Kidney tubule cell (primary cell): ENCODE results near the gene ATP1A4.
"Not testable (repeated sequence)": the region's sequence is repeated elsewhere in the genome, so short reads cannot be mapped to it uniquely, and the experiment has no call there.

Experiments used
- DNase-seq: peaks from one replicate; pipeline ENCODE4 v3.0.0-alpha.2; 2018; ENCODE audit warnings: low spot score

The ATP1A4 gene

GRCh38 chr1:160151303-160151702, at the start of gene ATP1A4:
TSS of gene ATP1A4 (plus strand) at chr1:160151603. CDS start at chr1:160152041, 438 bp downstream.
- no peak for DNase-seq

DNA sequence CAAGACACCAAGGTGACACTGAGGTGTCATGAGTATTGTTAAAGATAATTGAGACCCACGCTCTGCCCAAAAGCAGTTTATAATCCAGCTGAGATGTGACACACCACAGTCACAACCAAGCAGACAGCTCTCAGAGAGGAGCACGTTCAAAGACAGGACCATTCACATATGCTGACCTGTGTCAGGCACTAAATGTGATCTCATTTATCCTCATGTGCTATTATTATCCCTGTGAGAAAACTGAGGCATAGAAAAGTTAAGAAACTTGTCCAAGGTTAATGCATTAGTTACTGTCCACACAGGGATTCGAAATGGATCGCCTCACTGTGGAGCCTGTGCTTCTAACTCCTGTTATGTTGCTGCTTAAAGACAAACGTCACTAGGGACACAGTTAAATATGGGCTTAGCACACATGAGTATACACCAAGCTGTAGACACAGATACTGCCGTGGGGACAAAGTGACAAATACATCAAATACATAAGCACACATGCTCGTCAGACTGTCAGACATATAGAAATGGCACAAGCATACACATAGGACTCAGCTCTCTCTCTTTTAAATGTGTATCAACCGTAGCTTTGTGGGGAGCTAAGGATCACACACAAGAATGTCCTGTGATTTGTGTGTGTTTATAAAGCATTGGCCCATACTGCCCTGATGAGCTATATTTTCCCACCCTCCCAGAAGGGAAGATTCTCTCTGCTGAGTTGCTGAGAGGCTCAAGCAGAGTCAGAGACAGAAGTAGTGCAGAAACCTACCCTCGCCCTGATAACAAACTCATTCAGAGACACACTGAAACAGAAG, 49.5 kb upstream of the ATP1A4 start:
- DNase-seq, result no peak

DNA sequence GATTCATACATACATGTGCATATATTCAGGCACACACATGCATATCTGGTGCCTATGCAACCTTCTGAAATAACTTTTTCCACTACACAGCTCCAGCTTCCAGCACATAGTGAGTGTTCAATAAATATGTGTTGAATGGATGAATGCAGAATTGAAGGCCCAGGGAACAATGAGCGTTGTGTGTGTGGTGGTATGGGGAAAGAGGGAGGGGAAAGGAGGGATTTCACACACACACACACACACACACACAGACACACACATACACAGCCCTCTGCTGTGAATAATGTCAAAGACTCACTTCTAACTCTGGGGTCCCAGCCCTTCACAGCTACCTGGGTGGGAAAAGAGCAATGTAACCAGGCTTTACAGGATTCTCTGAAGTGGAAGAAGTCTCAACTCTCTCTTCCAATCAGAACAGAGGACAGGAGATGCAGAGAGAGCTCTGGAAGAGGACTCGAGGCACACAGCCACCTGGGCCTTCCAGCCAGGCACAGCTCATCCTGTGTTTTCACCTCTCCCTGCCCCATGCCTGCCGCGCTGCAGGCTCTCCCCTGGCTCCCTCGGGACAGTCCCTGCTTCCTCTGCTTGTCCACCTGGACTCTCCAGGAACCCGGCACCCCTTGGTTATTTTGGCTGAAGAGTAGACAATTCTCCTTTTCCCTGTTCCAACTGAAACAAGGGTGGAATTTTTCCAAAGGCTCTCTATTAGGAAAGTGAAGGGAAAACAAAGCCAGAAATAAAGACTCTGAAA, 47.6 kb upstream of the ATP1A4 start:
- DNase-seq, result no peak

DNA sequence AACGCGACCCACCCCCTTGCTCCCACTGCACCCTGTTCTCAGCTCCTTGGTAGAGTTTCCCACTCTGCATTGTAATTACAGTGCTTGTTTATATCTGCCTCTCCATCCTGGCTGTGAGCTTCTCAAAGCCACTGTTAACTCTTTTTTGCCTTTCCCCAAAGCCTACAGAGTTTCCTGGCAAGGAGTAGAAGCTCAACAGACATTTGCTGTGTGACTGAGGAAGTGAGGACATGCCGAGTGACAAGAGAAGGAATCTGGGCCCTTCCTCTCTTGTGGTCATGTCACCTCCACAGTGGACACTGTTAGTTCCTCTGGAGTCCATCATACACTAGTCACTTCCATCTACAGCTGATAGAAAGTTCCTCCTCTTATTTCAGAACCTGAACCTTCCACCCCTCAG, 46.9 kb upstream of the ATP1A4 start:
- DNase-seq, result no peak

- no peak for DNase-seq
Measured at GRCh38 chr1:160105155-160105554, 46.2 kb upstream of the ATP1A4 start.

- DNase-seq, result no peak
Measured at GRCh38 chr1:160107512-160107911, 43.9 kb upstream of the ATP1A4 start.

GRCh38 chr1:160108888-160109662, 42.3 kb upstream of the ATP1A4 start:
- peak; percentile 40 for DNase-seq

DNA sequence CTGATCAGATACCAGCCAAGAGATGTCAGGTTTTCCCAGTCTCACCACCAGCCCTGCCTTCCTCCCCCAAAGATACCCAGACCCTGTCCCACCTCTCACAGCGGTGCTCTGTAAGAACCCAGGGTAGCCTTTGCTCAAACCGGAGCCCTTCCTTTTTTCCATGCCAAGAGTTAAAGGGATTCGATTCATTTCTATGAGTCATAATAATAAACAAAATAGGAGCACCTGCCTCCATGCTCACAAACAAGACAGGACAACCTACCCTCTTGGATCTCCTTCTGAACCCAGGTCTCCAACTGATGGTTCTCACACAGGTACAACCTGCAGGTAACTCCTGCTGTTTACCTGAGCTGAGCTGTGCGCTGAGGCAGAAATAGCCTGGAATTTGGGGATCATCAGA, 41.7 kb upstream of the ATP1A4 start:
- no peak for DNase-seq

GRCh38 chr1:160111462-160111861, 39.9 kb upstream of the ATP1A4 start:
- DNase-seq, result not testable (repeated sequence)

DNA sequence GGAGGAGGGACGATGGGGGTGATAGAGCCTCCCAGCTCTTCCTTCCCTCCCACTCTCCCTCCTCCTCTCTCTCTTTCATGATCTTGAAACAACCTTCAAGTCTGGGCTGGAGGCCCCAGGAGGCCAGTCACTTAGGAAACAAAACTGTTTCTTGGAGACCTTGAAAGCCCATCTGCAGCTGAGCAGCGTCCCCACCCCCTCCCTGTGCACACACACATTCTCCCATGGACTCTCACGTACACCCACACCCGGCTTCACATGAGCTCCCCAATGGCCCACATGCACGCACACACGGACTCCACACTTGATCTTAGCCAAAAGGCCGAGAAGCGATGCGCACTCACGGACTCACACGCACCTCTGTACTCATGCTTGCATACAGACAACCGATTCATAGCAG, 39.0 kb upstream of the ATP1A4 start:
- DNase-seq, result no peak

DNA sequence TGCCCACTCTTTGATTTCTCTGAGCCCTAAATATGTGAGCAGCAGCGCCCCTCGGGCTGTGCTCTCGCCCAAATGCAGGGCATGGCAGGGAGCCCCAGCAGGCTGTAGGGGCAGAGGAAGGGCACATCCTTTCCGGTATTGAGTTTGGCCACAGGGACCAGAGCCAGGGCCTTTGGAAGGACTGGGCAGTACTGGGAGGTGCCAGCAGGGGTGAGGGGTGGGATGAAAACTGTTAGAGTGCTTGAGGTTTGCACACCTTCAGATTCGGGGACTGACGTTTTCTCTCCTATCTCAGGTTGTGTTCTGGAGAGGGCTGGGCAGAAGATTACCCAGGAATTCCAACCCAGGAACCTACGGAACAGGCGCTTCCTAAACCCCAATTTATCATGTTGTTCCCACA, 38.0 kb upstream of the ATP1A4 start:
- no peak for DNase-seq

DNA sequence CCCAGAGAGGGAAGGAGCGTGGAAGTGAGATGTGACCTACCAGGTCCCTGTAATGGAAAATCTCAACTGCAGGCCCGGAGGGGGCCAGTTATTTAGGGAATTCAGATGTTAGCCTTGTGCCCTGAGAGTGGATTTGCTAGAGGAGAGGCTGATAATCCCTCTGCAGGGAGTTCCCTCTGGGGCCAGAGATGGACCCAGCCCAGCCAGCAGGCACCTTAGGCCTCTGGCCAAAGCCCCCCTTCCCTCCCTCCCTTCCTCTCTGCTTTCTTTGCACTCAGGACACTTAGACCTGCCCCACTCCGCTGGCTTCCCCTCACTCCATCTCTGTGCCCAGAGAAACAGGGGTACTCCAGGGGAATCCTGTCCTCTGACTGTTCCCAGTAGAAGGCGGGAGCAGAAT, 37.3 kb upstream of the ATP1A4 start:
- DNase-seq, result no peak

DNA sequence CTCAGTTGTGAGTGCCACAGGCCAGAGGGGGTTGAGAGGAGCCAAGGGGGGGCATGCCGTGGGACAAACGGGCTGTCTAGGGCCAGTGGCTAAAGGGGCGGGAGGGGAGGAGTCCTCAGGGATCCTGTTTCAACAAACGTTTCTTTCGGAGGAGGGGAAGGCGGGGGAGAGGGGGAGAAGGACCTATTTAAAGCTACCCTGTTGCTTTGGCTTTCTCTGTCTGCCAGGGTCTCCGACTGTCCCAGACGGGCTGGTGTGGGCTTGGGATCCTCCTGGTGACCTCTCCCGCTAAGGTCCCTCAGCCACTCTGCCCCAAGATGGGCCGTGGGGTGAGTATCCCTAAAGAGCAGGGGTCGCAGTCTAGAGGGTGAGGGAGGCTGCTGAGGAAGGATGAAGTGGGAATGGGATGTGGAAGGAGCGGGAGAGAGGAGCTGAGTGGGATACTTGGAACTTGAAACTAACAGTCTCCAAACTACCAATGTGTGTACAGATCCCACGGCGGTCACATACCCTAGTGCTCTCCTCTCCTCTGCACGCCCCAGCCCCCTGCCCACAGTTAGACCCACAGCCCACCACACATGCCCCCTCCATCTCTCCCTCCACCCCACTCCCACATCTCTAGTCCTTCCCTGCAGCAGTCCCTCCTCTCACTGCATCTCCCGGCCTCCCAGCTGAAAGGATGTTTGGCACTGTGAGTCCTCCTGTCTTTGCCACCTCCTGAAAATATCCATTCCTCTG, 35.7 kb upstream of the ATP1A4 start, which contains the start of gene ATP1A2:
Gene ATP1A2, plus strand, starts transcription at position 215 of the 738 bp plus-strand sequence. Its CDS starts 103 bp downstream, at position 318.
- DNase-seq, result no peak

- DNase-seq, result peak; percentile 52
Measured at GRCh38 chr1:160116283-160117147, 34.9 kb upstream of the ATP1A4 start.

GRCh38 chr1:160117300-160117699, 34.1 kb upstream of the ATP1A4 start:
- DNase-seq, result no peak

DNA sequence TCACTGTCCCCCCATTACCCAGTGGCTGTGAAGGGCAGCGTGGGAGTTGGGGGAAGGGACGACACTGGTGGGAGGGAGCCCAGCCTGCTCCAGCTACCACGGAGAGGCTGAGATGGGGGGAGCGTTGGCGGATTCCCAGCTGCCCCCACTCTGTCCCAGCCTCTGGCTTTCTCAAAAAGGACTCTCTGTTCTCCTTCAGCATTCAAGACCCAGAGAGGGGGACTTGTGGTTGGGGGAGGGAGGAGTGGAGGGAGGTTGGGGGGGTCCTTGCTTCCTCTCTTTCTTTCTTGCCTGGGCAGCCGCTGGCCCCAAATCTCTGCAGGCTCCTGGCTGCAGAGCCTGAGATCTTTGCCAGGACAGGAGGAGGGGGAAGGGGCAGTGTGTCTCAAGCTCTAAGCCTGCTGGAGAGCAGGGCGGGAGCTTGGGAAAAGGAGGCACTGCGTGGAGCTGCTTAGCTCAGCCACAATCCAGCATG, 33.7 kb upstream of the ATP1A4 start:
- no peak for DNase-seq

DNA sequence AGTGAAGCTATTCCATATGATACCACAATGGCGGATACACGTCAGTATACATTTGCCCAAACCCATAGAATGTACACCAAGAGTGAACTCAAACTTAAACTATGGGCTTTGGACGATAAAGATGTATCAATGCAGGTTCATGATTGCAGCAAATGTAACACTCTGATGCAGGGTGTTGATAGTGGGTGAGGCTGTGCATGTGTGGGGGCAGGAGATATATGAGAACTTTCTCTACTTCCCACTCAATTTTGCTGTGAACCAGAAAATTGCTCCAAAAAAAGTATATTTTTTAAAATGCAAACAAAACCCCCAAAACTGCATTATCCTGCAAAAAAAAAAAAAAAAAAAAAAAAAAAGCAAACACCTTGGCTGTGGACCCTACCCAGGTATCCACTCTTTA, 32.5 kb upstream of the ATP1A4 start:
- no peak for DNase-seq

GRCh38 chr1:160120797-160121196, 30.6 kb upstream of the ATP1A4 start:
- no peak for DNase-seq

GRCh38 chr1:160121388-160121787, 30.0 kb upstream of the ATP1A4 start:
- no peak for DNase-seq

- no peak for DNase-seq
Measured at GRCh38 chr1:160122978-160123495, 28.4 kb upstream of the ATP1A4 start.
